ENCODE results near the gene GPI.

DNA sequence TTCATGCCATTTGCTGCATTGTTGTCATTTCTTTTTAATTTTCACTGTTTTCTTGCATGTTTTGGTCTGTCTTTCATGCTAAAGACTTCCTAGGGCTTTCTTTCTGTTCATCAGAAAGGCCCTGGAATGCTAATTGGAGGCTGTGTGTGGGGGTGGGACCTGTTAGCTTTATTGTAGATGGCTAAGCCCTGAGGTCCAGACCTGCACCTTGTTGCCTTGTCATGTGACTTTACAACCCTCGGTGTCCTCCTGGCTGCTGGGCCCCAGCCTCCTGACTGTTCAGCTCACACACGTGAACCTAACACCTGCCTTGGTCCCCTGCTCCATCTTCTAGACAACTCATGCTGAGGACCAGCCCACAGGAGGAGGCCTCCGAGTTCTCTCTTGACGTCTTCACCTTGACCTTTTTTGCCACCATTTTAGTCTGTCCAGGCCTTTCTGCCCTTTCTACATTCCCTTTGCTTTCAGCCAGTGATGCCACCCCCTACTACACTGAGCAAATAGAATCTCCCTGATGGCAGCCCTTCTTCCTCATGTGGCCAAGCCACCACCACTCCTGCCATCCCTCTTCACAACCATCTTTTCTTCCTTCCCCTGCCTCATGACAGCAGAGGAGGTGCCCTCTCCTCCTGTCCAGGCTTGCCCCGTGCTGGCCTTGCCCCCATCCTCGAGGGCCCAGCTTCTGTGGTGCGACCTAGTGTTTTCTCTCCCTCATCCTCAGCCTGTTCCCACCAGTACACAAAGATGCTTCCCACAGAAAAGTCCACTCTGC is 41.4 kb upstream of the GPI start:
- TF ChIP-seq, protein P1, sequence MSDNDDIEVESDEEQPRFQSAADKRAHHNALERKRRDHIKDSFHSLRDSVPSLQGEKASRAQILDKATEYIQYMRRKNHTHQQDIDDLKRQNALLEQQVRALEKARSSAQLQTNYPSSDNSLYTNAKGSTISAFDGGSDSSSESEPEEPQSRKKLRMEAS (IDR thresholded peaks at IDR 0.05) = no peak
- TF ChIP-seq RAD21 (IDR thresholded peaks at IDR 0.05; ENCODE audit: low read depth) (no peak), ZBTB7A (IDR thresholded peaks at IDR 0.05; ENCODE audit: low read depth) (no peak), EP300 (IDR thresholded peaks at IDR 0.05; ENCODE audit: borderline replicate concordance) (no peak), TCF12 (IDR thresholded peaks at IDR 0.05; ENCODE audit: low read depth) (no peak), CREB1 (IDR thresholded peaks at IDR 0.05; ENCODE audit: low read depth) (no peak), YY1 (IDR thresholded peaks at IDR 0.05; ENCODE audit: low read depth) (no peak), FOXM1 (IDR thresholded peaks at IDR 0.05; ENCODE audit: borderline replicate concordance, low read depth) (no peak), NFIC (IDR thresholded peaks at IDR 0.05) (no peak), TAF1 (IDR thresholded peaks at IDR 0.05; ENCODE audit: low read depth) (no peak), TEAD4 (IDR thresholded peaks at IDR 0.05) (no peak), EGR1 (IDR thresholded peaks at IDR 0.05) (no peak)
- TF ChIP-seq, protein P2, sequence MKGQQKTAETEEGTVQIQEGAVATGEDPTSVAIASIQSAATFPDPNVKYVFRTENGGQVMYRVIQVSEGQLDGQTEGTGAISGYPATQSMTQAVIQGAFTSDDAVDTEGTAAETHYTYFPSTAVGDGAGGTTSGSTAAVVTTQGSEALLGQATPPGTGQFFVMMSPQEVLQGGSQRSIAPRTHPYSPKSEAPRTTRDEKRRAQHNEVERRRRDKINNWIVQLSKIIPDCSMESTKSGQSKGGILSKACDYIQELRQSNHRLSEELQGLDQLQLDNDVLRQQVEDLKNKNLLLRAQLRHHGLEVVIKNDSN (IDR thresholded peaks at IDR 0.05) = no peak
- TF ChIP-seq, protein P3, sequence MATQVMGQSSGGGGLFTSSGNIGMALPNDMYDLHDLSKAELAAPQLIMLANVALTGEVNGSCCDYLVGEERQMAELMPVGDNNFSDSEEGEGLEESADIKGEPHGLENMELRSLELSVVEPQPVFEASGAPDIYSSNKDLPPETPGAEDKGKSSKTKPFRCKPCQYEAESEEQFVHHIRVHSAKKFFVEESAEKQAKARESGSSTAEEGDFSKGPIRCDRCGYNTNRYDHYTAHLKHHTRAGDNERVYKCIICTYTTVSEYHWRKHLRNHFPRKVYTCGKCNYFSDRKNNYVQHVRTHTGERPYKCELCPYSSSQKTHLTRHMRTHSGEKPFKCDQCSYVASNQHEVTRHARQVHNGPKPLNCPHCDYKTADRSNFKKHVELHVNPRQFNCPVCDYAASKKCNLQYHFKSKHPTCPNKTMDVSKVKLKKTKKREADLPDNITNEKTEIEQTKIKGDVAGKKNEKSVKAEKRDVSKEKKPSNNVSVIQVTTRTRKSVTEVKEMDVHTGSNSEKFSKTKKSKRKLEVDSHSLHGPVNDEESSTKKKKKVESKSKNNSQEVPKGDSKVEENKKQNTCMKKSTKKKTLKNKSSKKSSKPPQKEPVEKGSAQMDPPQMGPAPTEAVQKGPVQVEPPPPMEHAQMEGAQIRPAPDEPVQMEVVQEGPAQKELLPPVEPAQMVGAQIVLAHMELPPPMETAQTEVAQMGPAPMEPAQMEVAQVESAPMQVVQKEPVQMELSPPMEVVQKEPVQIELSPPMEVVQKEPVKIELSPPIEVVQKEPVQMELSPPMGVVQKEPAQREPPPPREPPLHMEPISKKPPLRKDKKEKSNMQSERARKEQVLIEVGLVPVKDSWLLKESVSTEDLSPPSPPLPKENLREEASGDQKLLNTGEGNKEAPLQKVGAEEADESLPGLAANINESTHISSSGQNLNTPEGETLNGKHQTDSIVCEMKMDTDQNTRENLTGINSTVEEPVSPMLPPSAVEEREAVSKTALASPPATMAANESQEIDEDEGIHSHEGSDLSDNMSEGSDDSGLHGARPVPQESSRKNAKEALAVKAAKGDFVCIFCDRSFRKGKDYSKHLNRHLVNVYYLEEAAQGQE (IDR thresholded peaks at IDR 0.05; ENCODE audit: low read depth) = no peak
